ENCODE measurements around the gene WNT4.

Gene WNT4

DNA sequence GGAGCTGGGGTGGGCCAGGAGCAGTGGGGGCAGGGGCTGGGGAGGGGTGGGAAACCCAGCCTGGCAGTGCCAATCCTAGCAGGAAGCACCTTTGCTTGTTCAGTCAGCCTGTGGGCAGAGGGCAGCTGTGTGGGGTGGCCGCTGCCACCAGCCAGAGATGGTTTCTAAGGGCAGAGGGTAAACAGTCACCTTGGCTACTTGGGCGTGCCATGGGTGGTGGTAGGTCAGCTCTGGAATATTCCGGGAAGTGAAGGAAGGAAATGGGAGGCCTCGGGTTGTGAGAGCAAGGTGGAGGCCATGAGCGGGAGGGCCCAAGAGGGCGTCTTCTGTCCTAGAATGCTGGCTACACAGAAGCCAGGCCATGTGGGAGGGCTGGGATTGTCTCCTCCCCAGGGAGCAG lies 20.7 kb upstream of the WNT4 start:
- DNase-seq (ENCODE audit: low spot score), result no peak

DNA sequence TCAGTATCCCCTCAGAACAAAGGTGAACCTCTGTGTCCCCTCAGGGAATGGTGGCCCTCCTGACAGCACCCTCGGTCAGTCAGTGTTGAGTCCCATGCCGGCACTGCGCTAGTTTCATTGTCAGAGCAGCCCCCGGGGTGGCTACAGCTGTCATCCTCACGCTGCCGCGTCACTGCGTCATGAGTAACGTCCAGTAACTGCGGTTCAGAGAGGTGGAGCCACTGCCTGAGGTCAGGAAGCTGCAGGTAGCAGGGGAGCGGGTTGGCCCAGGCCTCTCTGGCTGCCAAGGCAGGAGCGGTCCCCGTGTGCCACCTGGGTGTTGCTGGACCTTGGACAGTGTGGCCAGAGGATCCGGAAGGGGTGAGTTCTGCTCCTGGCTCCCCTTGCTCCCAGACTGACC lies 20.2 kb upstream of the WNT4 start:
- no peak for DNase-seq (ENCODE audit: low spot score)

DNA sequence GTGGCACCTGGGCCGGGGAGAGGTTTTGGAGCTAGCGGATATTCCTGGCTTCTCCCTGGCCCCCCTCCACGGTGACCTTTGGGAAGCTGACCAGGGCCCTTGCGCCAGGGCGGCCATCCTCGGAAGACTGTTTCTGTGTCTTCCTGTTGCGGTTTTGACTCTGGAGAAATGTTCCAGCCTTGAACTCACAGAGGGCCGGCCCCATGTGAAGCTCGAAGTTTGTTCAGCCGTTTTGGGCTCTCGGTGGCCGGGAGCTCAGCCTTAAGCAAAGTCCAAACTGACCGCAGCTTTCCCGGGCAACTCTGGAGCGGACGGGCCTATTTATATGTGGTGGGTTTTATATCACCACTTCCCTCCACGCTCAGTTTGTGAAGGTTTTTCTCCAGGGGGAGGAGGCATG lies 17.0 kb upstream of the WNT4 start:
- no peak for DNase-seq (ENCODE audit: low spot score)

DNA sequence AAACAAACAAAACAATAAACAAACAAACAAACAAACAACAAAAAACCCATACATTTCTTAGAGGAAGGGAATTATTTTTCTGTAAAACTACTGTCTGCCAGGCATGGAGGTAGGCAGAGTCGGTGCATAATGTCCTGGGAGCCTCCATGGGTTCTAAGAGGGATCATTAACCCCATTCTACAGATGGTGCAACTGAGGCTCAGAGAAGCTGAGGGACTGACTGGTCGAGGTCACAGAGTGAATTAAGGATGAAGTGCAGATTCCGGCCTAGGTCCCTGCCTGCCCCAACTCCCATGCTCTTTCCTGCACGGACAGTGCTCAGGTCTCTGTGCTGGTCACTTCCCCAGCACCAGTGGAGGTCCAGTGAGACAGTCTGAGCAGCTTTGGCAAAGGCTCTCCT lies 15.8 kb upstream of the WNT4 start:
- DNase-seq (ENCODE audit: low spot score), result no peak

DNA sequence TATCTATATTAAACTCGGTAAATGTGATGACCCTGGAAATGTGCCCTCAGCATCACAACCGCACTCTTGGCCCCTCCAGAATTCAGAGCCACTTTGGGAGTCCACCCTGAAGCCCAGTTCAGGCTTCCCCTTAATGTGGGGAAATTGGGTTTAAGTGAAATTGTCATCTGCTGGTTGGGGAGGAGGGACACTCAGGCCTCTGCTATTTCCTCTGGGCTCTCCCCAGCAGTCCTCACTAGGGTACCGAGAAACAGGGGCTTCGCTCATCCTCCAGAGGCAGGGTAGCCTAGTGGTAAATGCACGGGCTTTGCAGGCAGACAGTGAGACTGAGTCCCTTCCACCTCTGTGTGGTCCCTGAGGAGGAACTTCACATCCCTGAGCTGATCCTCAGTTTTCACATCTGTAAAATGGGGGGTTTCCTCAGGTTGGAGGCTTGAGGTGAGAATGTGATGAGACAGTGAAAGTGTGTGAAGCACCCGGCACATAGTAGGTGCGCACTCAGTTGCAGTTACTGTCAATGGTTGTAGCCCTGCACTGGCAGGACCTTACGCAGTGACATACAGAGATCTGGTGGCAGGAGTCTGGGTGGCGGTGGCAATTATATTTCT lies 14.6 kb upstream of the WNT4 start:
- no peak for DNase-seq (ENCODE audit: low spot score)

DNA sequence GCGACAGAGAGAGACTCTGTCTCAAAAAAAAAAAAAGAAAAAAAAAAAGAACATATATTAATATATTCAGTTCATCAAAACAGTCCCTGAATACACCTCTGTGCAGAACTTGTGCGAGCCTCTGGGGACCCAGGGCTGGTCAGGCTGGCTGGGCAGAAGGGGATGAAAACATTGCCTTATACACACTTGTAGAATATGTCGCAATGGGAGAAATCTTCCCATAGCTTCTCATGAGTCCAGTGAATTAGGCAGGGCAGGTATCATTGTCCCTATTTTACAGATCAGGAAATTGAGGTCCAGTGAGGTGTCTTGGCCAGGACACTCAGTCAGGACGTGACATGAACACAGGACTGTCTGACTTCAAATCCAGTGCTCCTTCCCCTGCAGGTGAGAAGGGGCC lies 12.6 kb upstream of the WNT4 start:
- no peak for DNase-seq (ENCODE audit: low spot score)

DNA sequence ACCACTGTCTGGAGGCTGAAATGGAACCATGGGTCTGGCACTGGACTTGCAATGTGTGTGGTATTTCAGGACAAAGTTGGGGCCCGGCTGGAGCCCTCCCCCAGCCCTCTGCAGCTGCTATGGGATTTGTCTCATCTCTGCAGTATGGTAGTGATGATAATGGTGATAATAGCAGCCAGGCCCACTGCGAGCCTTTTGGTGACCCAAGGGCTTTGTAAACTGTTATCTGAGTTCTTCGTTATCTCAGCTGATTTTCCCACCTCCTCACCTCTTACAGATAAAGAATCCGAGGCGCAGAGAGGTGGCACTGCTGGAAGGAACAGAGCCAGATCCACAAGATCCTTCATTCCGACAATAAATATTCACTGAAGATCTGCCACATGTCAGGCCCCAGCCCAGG lies 11.7 kb upstream of the WNT4 start:
- no peak for DNase-seq (ENCODE audit: low spot score)

DNA sequence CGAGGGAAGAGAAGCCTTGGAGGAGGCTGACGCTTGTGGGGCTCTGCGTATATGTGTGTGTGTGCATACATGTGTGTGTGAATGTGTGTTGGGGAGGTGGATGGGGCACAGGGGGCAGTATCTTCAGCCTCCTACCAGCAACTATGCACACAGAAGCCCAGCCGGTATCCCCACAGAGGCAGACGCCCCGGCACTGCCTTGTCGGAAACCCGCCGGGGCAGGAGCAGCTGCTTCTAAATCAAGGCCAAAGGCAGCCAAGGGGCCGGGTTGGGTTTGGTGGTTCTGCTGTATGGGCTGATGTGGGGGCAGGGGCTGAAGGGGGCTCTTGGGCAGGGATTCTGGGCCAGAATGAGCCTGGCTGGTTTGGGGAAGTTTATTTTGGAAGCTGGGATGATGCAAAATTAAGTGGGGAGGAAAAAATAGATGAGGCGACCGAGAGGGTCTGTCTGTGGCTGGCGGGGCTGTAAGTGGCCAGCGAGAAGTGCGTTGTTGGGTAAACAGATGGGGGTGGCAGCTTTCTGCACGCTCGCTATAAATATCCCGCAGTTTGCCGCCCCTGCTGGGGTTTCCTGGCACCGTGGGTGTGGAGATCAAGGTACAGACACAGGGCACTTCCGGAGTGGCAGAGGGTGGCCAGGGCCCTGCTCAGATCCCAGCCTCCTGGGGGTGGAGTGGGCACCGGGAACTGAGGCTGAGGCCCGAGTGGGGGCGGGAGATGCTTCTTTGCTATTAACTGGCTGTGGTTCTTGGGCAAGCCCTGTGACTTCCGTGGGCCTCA lies 11.0 kb upstream of the WNT4 start:
- no peak for DNase-seq (ENCODE audit: low spot score)

DNA sequence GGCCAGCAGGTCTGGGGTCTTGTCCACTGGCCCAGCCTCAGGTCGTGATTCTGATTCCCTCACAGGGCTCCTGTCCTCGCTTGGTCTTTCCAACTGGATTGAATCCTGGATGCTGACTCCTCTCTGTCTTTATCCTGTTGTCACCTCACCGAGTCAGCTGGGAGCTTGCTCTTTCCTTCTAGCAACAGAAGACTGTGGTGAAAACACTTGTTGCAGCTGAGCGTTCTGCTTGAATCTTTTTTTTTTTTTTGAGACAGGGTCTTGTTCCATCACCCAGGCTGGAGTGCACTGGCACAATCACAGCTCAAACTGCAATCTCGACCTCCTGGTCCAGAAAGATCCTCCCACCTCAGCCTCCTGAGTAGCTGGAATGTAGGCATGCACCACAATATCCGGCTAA lies 8.0 kb upstream of the WNT4 start:
- no peak for DNase-seq (ENCODE audit: low spot score)

DNA sequence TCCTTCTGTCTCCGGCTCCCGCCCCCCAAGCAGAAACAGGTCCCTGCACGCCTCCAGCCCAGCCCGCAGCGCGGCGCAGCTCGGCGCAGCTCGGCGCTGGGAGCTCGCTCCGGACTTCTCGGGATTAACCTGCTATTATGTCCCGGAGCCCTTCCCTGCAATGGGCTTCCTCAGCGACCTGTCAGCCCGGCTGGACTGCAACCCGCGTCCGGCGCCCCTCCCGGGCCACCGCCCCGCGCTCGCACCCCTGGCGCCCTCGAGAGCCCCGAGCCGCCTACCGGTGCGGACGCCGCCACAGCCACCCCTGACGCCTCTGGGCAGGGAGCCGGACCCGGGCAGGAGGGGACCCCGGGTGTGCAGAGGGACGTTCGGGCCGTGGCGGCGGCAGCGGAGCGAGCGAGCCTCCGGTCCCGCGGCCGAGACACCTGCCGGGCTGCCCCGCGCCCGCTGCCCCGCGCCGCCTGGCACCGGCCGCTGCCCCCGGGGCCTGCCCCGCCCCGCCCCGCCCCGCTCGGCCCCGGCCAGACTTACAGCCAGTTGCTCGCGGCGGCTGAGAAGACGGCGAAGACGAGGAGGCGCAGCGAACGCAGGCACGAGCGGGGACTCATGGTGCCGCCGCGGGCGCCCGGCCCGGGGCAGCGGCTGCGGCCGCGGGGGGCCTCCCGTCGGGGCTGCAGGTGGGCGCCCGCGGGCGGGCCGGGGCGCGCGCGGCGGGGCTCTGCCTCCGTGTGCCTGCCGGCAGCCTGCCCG lies 407 bp downstream of the WNT4 start:
- peak; percentile 76 for DNase-seq (ENCODE audit: low spot score)

DNA sequence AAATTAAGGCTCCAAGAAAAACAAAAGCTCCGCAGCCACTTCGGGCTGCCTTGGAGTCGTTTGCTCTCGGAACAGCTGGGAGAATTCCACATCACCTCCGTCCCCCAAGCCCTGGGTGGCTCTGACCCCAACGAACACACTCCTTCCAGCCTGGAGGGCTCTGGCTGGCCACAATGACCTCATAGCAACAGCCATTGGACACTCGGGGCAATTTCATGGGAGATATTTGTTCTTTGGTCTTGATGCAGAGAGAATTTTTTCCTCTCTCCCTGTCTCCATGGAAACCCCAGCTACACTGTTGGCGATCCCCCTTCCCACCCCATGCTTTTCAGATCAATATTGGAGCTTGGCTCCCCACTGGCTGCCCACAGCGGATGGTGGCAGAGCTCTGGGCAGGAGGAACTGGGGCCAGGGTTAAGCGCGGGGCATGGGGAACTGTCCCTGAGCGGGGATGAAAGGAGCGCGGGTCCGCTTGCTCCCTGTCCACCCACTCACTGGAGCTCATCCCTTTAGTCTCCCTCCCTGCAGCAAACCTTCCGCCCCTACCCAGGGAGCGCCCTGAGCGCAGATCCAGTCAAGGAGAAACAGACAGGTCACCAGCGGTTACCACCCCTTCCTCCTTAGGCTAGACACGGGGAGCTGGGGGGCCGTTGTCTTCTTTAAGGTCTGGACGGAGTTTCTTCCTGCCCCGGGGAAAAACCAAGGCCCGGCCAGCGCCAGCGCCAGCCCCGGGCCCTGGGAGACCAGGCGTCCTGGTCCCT lies 1.2 kb downstream of the WNT4 start:
- DNase-seq (ENCODE audit: low spot score), result no peak

DNA sequence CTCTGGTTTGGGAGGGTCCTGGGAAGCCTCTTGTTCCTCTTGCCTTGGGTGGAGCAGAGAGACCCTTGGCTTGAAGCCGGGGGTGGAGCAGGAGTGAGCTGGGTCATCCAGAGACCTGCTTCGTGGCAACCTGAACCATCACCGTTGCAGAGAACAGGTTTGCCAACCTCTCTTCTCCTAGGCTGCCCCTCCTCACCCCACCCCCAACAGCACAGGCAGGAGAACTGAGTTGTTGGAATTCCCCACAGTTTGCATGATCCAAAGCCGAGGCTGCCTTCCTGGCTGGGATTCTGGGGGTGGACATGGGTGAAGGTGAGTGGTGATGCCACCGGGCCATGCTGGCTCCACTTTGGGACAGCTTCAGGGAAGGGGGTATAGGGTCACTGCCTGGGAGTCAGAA lies 2.2 kb downstream of the WNT4 start:
- no peak for DNase-seq (ENCODE audit: low spot score)

DNA sequence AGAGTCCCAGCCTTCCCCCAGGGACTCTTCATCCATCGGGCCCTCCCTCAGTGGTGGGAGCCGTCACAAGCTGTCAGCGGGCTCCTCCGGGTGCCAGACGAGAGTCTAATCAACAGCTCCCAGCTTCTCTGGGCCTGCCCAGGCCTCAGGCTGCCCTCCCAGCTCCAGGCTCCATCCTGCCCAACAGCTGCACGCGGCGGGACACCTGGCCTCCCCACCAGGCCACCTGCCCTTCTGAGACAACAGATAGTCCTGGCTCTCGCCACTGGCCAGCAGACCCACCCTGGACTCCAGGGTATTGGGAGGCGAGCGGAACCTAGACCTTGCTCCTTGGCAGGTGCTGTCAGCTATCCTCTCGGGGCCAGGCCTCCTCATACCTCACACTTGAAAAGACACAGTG lies 3.1 kb downstream of the WNT4 start:
- no peak for DNase-seq (ENCODE audit: low spot score)

DNA sequence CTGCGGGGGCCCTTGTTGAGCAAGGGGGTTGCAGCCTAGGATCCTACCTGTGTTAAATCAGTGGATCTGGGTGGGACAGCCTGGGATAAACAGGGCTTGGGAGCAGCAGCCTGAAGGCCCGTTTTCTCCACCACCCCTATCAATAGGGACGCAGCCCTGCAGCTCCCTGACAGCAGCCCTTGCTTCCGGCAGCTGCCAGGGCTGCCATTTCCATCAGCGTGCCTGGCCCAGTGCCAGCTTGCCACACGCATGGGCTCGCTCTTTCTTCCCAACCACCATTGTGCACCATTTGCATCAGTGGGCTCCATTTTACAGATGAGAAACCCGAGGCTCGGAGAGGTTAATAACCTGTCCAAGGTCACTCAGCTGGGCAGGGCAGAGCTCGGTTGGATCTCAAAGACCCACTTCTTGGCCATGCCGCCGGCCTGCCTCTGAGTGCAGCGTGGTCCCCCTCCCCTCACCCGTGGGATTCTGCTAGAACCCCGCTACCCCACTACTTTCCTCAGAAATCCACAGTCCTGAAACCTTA lies 3.8 kb downstream of the WNT4 start:
- no peak for DNase-seq (ENCODE audit: low spot score)

DNA sequence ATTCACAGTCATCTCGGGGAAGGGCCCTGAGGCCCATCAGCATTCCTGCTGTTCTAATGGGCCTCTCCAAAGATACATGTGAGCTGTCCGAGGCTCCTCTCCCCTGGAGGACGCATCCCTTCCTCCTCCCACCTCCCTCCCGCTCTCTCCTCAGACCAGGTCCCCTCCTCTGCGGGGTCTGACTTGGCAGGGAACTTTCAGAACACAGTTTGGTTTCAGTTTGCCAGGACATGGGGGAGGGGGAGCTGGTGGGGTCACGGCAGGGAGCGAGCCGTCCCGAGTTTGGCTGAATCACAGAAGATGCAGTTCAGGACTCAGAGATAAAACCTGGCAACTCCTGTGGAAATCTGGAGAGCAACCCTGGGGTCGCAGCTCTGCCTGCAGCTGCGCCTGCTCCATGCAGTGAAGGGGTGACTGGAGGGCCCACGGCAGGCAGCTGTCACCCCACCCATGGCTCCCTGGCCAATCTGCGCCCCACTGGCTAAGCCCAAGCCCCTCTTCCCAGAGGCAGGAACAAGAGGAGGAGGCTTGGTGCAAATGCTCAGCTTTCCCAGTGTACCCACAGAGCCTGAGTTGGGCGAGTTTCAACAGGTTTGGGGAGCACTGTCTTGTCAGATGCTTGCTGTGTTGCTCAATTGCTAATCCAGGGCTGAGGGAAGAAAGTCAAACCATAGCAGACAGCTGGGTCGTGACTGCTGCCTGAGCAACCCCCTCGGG lies 5.7 kb downstream of the WNT4 start:
- DNase-seq (ENCODE audit: low spot score), result no peak

DNA sequence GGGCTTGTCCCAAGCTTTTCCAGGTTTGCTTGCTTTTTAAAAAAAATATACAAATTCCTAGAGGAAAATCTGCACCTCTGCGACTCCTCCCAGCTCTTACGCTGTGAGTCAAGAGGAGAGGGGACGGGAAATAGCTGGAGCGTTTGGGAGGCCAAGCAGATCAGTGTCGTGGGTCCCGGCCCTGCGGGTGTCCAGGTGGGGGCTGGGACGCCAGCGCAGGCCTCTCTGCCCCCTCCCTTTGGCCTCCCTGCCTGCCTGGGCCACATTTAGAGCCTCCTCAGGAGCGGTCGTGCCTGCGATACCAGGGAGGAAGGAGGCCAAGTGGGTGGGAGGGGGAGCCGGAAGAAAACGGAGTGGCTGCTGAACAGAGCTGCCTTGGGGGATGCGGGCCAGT lies 9.0 kb downstream of the WNT4 start:
- DNase-seq (ENCODE audit: low spot score), result no peak

DNA sequence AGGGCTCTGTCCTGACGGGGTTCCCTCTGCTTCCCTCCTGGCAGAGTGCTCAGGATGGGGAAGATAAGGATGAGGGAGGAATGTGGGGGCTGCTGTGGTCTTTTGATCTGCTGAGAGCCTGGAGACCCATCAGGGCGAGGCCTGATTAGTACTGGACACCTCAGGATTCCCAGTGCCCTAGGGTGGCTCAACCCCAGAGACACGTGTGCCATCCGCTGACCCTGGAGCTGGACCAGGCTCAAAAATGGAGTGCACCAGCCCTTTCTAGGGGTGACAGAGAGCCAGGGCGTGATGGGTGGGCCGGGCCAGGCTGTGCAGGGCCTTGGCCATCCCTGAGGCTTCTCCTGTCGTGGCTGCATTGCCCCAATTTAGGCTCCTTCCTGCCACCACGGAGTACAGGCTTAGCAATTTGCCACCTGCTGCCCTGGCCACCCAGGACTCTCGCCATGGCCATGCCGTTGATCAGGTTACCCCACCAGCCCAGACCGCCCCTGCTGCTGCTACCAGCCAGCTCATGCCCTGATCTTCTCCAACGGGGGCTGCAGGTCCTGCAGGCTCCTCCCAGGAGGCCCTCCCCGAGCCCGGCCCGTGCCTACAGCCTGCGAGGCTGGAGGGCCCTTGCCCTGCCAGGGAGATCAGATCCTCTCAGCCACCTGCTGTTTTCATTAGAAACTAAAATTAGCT lies 9.5 kb downstream of the WNT4 start:
- no peak for DNase-seq (ENCODE audit: low spot score)

DNA sequence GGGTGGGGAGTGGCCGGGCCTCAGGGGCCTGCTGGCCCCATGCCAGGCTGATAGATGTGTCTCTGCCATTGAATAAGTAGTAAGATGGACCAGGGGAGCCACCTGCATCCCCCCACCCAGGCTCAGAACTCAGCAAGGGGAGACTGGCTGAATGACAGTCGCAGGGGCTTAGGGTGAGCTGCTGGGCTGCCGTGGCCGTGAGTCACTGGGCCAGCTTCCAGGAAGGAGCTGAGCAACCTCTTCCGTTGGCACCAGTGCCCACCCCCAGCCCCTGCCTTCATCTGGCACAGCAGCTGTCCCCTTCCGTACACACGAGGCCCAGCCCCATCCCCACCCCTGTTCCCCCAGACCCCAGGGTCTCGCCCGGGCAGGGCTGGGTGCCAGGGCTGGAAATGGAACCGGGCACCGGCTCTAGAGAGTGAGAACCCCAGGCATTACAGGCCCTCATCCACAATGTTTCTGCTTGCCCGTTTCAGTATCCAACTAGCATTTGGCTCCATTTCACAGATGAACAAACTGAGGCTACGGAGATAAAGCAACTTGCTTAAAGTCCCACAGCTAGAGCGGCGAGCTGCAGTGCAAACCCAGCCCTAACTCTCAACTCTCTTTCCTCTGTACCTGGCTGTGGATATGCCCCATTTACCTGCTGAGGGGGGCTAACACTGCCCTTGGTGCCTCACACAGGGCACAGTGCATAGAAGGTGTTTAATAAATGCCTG lies 10.2 kb downstream of the WNT4 start:
- no peak for DNase-seq (ENCODE audit: low spot score)

DNA sequence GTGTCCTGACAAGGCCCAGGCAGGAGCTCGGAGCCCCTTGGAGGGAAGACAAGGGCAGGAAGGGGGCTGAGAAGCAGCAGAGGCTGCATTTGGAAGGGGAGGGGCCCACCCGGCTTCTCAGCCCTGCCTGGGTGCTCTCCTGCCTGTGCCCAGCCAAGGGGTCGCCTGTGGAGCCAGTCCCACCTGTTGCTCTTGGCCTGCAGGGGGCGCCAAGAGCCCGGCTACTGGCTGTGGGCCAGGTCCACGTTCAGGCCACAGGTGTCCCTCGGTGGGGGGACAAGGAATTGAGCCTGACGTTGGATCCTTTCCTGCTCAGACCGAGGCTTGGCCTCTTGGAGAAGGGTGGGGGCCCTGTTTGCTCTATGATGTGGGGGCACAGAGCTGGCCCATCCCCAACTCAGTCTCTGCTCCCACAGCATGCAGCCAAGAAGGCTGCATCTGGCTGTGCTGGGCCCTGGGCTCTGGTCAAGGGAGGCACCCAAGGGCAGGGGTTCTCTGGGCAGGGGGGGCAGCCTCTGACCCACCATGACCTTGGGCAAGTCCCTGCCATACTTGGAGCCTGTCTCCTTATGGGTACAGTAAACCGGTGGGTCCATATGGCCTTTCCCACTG lies 10.9 kb downstream of the WNT4 start:
- peak; percentile 89 for DNase-seq (ENCODE audit: low spot score)

DNA sequence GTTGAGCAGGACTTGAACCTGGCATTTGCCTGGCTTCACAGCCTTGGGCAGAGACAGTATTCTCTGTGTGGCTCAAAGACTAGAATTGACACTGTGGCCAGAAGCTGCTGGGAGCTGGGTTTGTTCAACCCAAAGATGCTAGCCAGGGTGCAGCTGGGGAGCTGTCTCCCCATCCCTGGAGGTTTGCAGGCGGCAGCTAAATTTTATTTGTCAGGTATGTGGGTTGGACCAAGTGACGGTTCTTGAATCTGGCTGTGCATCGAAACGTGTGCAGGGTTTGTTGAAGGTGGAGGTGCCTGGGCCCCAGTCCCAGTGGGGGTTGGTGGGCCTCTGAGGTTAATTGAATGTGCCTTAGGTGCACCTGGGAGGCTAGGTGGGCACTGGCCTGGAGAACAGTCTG lies 11.8 kb downstream of the WNT4 start:
- no peak for DNase-seq (ENCODE audit: low spot score)

Measured in HuH-7.5 (cell line).